NK-92 (cell line): Measurements from ENCODE around the gene CCDC85C.

Source experiments
- DNase-seq: peaks from one replicate; lab custom pipeline; 2025; ENCODE audit not compliant: unreplicated experiment; lab: John Stamatoyannopoulos, UW

Gene CCDC85C

GRCh38 chr14:99560403-99560802 is 43.6 kb downstream of the CCDC85C start:
- no peak for DNase-seq

- no peak for DNase-seq
Measured at GRCh38 chr14:99559286-99559990, 44.6 kb downstream of the CCDC85C start.

GRCh38 chr14:99556134-99556791 is 47.7 kb downstream of the CCDC85C start:
- no peak for DNase-seq

- DNase-seq = no peak
Measured at GRCh38 chr14:99554757-99555531, 49.1 kb downstream of the CCDC85C start.

GRCh38 chr14:99554184-99554583 is 49.8 kb downstream of the CCDC85C start:
- DNase-seq = no peak

GRCh38 chr14:99552572-99553216 is 51.3 kb downstream of the CCDC85C start:
- DNase-seq = no peak

GRCh38 chr14:99552021-99552553 is 51.9 kb downstream of the CCDC85C start:
- no peak for DNase-seq

- DNase-seq = no peak
Measured at GRCh38 chr14:99551034-99551922, 52.7 kb downstream of the CCDC85C start.

GRCh38 chr14:99550387-99550992 is 53.5 kb downstream of the CCDC85C start:
- DNase-seq = no peak

- no peak for DNase-seq
Measured at GRCh38 chr14:99549684-99550083, 54.3 kb downstream of the CCDC85C start.

- no peak for DNase-seq
Measured at GRCh38 chr14:99548871-99549515, 55.0 kb downstream of the CCDC85C start.

- DNase-seq = no peak
Measured at GRCh38 chr14:99548255-99548654, 55.8 kb downstream of the CCDC85C start.

- no peak for DNase-seq
Measured at GRCh38 chr14:99546234-99546879, 57.6 kb downstream of the CCDC85C start.

GRCh38 chr14:99545586-99545985 is 58.4 kb downstream of the CCDC85C start:
- DNase-seq = no peak

- DNase-seq = no peak
Measured at GRCh38 chr14:99544991-99545390, 59.0 kb downstream of the CCDC85C start.

GRCh38 chr14:99543985-99544384 is 60.0 kb downstream of the CCDC85C start:
- DNase-seq = no peak

GRCh38 chr14:99543370-99543769 is 60.6 kb downstream of the CCDC85C start:
- DNase-seq = no peak

- DNase-seq = no peak
Measured at GRCh38 chr14:99542566-99542965, 61.4 kb downstream of the CCDC85C start.
